ENCODE data around the gene BEX1. TPM values are rescaled to one million over a fixed set of nuclear protein-coding genes. Genes with fewer than 3 reads are reported as not detected.

BEX1 gene
- total and polyA plus RNA-seq, 9 of the 15 experiments (the other 6 are each of a cell fraction or from before 2014, with no cell fraction given), result not detected

Other genes starting within 250 kb of the BEX1 start
- gene RAB40AL, start 126.9 kb downstream of the BEX1 start, total RNA-seq (2014; rRNA removed), result 0.49 TPM in 1 of 2 replicates, not detected in the other
- gene RAB40AL, start 126.9 kb downstream of the BEX1 start, total RNA-seq (2014; rRNA removed; fragmentation: Illumina TruSeq; extraction: Trizol), result 0.44 TPM in 1 of 2 replicates, not detected in the other
- 0.43 and 0.64 TPM in 2 replicates for gene RAB40AL, start 126.9 kb downstream of the BEX1 start, total RNA-seq (2015; rRNA removed; fragmentation: Illumina TruSeq; extraction: Trizol)
- gene RAB40AL, start 126.9 kb downstream of the BEX1 start, total RNA-seq (2021), result 0.42 and 0.51 TPM in 2 replicates
- 0.19 and 0.21 TPM in 2 replicates for gene RAB40AL, start 126.9 kb downstream of the BEX1 start, polyA plus RNA-seq (2011; rRNA removed)
- 0.21 TPM in 1 of 2 replicates, not detected in the other for gene RAB40AL, start 126.9 kb downstream of the BEX1 start, polyA plus RNA-seq (2014; fragmentation: Illumina TruSeq; extraction: Trizol)
- not detected for gene RAB40AL, start 126.9 kb downstream of the BEX1 start, polyA plus RNA-seq (2014; fragmentation: Nextera tagmentation; extraction: Ambion mirVana)
- gene RAB40AL, start 126.9 kb downstream of the BEX1 start, polyA plus RNA-seq (2014; rRNA removed), result 0.13 and 0.54 TPM in 2 replicates
- not detected in 2 replicates for gene NXF3, start 29.0 kb upstream of the BEX1 start, total RNA-seq (2014; rRNA removed)
- gene NXF3, start 29.0 kb upstream of the BEX1 start, total RNA-seq (2014; rRNA removed; fragmentation: Illumina TruSeq; extraction: Trizol), result 0.13 and 0.33 TPM in 2 replicates
- gene NXF3, start 29.0 kb upstream of the BEX1 start, total RNA-seq (2015; rRNA removed; fragmentation: Illumina TruSeq; extraction: Trizol), result 0.23 TPM in 1 of 2 replicates, not detected in the other
- gene NXF3, start 29.0 kb upstream of the BEX1 start, total RNA-seq (2021), result 0.40 TPM in 1 of 2 replicates, not detected in the other
- gene NXF3, start 29.0 kb upstream of the BEX1 start, polyA plus RNA-seq (2011; rRNA removed), result 0.28 and 1.2 TPM in 2 replicates
- gene NXF3, start 29.0 kb upstream of the BEX1 start, polyA plus RNA-seq (2014; fragmentation: Illumina TruSeq; extraction: Trizol), result 0.15 and 0.21 TPM in 2 replicates
- gene NXF3, start 29.0 kb upstream of the BEX1 start, polyA plus RNA-seq (2014; fragmentation: Nextera tagmentation; extraction: Ambion mirVana), result under 1 TPM; 0.18 to 0.24 TPM
- 0.33 and 1.5 TPM in 2 replicates for gene NXF3, start 29.0 kb upstream of the BEX1 start, polyA plus RNA-seq (2014; rRNA removed)
- gene BEX4, start 150.9 kb upstream of the BEX1 start, total RNA-seq (2014; rRNA removed), result 246 and 255 TPM in 2 replicates
- gene BEX4, start 150.9 kb upstream of the BEX1 start, total RNA-seq (2014; rRNA removed; fragmentation: Illumina TruSeq; extraction: Trizol), result 222 and 244 TPM in 2 replicates
- gene BEX4, start 150.9 kb upstream of the BEX1 start, total RNA-seq (2015; rRNA removed; fragmentation: Illumina TruSeq; extraction: Trizol), result 147 and 154 TPM in 2 replicates
- gene BEX4, start 150.9 kb upstream of the BEX1 start, total RNA-seq (2021), result 135 and 149 TPM in 2 replicates
- gene BEX4, start 150.9 kb upstream of the BEX1 start, polyA plus RNA-seq (2011; rRNA removed), result 124 and 133 TPM in 2 replicates
- 359 and 399 TPM in 2 replicates for gene BEX4, start 150.9 kb upstream of the BEX1 start, polyA plus RNA-seq (2014; fragmentation: Illumina TruSeq; extraction: Trizol)
- 100 to 1,000 TPM in 1 of 2 experiments, 10 to 100 TPM in 1; 74.6 to 104 TPM for gene BEX4, start 150.9 kb upstream of the BEX1 start, polyA plus RNA-seq (2014; fragmentation: Nextera tagmentation; extraction: Ambion mirVana)
- 309 and 343 TPM in 2 replicates for gene BEX4, start 150.9 kb upstream of the BEX1 start, polyA plus RNA-seq (2014; rRNA removed)
- 63.3 and 82.6 TPM in 2 replicates for gene TCEAL8, start 191.0 kb upstream of the BEX1 start, total RNA-seq (2014; rRNA removed)
- 106 and 120 TPM in 2 replicates for gene TCEAL8, start 191.0 kb upstream of the BEX1 start, total RNA-seq (2014; rRNA removed; fragmentation: Illumina TruSeq; extraction: Trizol)
- gene TCEAL8, start 191.0 kb upstream of the BEX1 start, total RNA-seq (2015; rRNA removed; fragmentation: Illumina TruSeq; extraction: Trizol), result 75.7 and 84.5 TPM in 2 replicates
- gene TCEAL8, start 191.0 kb upstream of the BEX1 start, total RNA-seq (2021), result 47.8 and 49.0 TPM in 2 replicates
- gene TCEAL8, start 191.0 kb upstream of the BEX1 start, polyA plus RNA-seq (2011; rRNA removed), result 61.1 and 66.3 TPM in 2 replicates
- gene TCEAL8, start 191.0 kb upstream of the BEX1 start, polyA plus RNA-seq (2014; fragmentation: Illumina TruSeq; extraction: Trizol), result 94.0 and 110 TPM in 2 replicates
- gene TCEAL8, start 191.0 kb upstream of the BEX1 start, polyA plus RNA-seq (2014; fragmentation: Nextera tagmentation; extraction: Ambion mirVana), result 100 to 1,000 TPM; 153 to 178 TPM
- 82.4 and 101 TPM in 2 replicates for gene TCEAL8, start 191.0 kb upstream of the BEX1 start, polyA plus RNA-seq (2014; rRNA removed)
- 0.18 and 0.24 TPM in 2 replicates for gene TCEAL5, start 212.6 kb upstream of the BEX1 start, total RNA-seq (2014; rRNA removed)
- not detected in 2 replicates for gene TCEAL5, start 212.6 kb upstream of the BEX1 start, total RNA-seq (2014; rRNA removed; fragmentation: Illumina TruSeq; extraction: Trizol)
- gene TCEAL5, start 212.6 kb upstream of the BEX1 start, total RNA-seq (2015; rRNA removed; fragmentation: Illumina TruSeq; extraction: Trizol), result not detected in 2 replicates
- not detected in 2 replicates for gene TCEAL5, start 212.6 kb upstream of the BEX1 start, total RNA-seq (2021)
- gene TCEAL5, start 212.6 kb upstream of the BEX1 start, polyA plus RNA-seq (2011; rRNA removed), result not detected in 2 replicates
- 0.10 TPM in 1 of 2 replicates, not detected in the other for gene TCEAL5, start 212.6 kb upstream of the BEX1 start, polyA plus RNA-seq (2014; fragmentation: Illumina TruSeq; extraction: Trizol)
- not detected for gene TCEAL5, start 212.6 kb upstream of the BEX1 start, polyA plus RNA-seq (2014; fragmentation: Nextera tagmentation; extraction: Ambion mirVana)
- 0.07 TPM in 1 of 2 replicates, not detected in the other for gene TCEAL5, start 212.6 kb upstream of the BEX1 start, polyA plus RNA-seq (2014; rRNA removed)
- 12.0 and 13.1 TPM in 2 replicates for gene BEX2, start 246.8 kb upstream of the BEX1 start, total RNA-seq (2014; rRNA removed)
- 9.3 and 11.1 TPM in 2 replicates for gene BEX2, start 246.8 kb upstream of the BEX1 start, total RNA-seq (2014; rRNA removed; fragmentation: Illumina TruSeq; extraction: Trizol)
- 5.5 and 6.7 TPM in 2 replicates for gene BEX2, start 246.8 kb upstream of the BEX1 start, total RNA-seq (2015; rRNA removed; fragmentation: Illumina TruSeq; extraction: Trizol)
- 5.2 and 8.3 TPM in 2 replicates for gene BEX2, start 246.8 kb upstream of the BEX1 start, total RNA-seq (2021)
- 5.4 and 8.5 TPM in 2 replicates for gene BEX2, start 246.8 kb upstream of the BEX1 start, polyA plus RNA-seq (2011; rRNA removed)
- gene BEX2, start 246.8 kb upstream of the BEX1 start, polyA plus RNA-seq (2014; fragmentation: Illumina TruSeq; extraction: Trizol), result 7.7 and 13.3 TPM in 2 replicates
- 1 to 10 TPM; 8.3 to 8.9 TPM for gene BEX2, start 246.8 kb upstream of the BEX1 start, polyA plus RNA-seq (2014; fragmentation: Nextera tagmentation; extraction: Ambion mirVana)
- 13.3 and 18.0 TPM in 2 replicates for gene BEX2, start 246.8 kb upstream of the BEX1 start, polyA plus RNA-seq (2014; rRNA removed)